ENCODE results near the gene SEC31A.

DNA sequence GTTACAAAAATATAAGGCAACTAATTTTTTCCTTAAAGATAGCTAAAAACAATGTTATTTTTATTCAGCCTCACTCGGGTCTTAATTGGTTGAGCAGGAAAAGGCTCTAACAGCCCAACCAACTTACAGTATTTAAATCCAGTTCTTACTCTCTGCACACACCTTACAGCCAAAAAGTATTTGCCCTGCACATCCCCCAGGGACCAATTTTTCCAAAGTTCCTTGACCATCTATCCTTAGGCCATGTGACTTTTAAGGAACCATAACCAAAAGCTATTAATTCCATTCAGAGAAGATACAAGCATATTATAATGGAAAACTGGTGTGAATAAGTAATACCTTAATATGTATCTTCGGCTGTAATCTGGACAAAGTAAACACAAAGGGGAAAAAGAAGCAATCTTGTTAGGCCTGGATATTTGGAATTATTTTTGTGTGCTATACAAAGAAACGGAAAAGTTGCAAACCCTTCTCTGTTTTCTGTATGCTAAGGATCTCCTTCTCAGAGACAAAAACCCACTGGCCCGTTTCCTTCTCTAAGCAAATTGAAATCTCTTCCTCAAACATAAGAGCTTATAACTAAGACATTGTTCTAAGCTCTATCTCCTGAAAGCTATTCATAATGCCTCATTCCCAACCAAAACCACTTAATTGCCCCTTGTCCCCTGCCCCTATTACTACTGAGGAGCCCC lies 8.6 kb upstream of the SEC31A start:
- TF ChIP-seq CTCF (IDR thresholded peaks at IDR 0.05), result no peak
- no peak for TF ChIP-seq POLR2A (IDR thresholded peaks at IDR 0.05)
- no peak for TF ChIP-seq EP300 (IDR thresholded peaks at IDR 0.05)
- TF ChIP-seq POLR2AphosphoS5 (IDR thresholded peaks at IDR 0.05), result no peak
